ENCODE data around the gene RFNG.

The RFNG gene

DNA sequence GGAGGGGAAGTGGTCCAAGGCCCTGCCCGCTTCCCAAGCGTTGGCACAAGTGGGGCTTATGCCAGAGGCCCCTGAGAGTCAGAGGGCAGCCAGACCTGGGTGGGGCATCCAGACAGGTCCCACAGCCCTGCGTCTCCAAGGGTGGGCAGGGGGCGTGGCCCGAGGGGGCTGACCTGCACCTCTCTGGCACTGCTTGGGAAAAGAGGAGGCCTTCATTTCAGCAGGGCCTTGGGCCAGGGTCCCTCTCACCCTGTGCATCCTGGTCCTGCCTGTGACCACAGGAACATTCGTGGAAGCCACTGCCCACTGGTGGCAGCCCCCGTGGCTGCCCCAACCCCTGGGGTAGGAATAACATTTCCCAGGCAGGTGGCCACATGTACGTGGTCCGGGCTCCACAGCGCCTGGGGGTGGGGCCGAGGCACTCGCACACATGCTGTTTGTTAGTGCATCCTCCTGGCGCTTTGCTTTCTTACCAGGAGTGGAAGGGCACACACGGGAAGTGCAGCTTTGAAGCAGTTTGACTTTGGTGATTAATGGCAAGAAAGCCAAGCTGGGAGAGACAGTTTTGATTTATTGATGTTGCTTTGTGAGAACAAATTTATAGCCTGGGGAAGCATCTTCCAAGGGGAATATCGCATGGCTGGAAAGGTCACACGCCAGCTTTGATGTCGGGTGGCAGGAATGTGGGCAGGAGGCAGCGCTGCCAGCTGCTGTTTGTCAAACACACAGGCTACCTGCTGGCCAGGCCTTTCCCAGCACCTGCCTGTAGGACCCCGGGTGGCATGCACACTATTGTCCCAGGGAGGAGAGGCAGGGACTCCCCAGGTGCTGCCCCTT is 33.2 kb downstream of the RFNG start:
- H3K4me1 Mint-ChIP-seq = peaks cover 33% of the 10 kb centered on the region

DNA sequence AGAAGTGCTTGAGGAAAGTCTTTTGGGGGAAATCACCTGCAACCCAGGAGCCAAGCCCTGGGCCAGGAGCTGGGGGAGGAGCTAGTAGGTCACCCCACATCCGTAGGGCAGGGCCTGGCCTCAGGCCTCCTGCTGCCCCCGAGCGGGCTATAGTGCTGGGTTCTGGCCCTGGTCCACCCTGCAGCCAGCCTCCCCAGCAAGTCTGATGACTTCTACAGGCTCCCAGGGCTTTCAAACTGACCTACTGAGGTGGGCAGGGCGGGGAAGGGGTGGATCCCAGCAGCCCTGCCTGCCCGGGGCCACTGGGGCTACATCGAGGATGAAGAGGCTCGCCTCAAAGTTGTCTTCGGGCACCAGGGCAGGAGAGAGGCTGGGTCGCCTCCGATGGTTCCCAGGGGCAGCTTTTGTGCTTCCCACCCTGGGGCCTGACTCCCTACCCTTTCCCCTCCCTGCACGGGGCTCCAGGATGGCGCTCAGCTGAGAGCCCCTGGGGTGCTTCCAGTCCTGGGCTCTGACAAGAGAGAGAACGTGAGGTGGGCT is 33.9 kb downstream of the RFNG start:
- TF ChIP-seq, protein P1, sequence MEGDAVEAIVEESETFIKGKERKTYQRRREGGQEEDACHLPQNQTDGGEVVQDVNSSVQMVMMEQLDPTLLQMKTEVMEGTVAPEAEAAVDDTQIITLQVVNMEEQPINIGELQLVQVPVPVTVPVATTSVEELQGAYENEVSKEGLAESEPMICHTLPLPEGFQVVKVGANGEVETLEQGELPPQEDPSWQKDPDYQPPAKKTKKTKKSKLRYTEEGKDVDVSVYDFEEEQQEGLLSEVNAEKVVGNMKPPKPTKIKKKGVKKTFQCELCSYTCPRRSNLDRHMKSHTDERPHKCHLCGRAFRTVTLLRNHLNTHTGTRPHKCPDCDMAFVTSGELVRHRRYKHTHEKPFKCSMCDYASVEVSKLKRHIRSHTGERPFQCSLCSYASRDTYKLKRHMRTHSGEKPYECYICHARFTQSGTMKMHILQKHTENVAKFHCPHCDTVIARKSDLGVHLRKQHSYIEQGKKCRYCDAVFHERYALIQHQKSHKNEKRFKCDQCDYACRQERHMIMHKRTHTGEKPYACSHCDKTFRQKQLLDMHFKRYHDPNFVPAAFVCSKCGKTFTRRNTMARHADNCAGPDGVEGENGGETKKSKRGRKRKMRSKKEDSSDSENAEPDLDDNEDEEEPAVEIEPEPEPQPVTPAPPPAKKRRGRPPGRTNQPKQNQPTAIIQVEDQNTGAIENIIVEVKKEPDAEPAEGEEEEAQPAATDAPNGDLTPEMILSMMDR (IDR thresholded peaks at IDR 0.05) = no peak
- H3K4me3 Mint-ChIP-seq = no peak overlapping the region
- no peak for DNase-seq
- H3K27ac Mint-ChIP-seq = no peak overlapping the region
- H3K27me3 Mint-ChIP-seq (ENCODE audit: low read depth, poor library complexity) = no peaks in the 10 kb centered on the region
- peaks cover 39% of the 10 kb centered on the region for H3K4me1 Mint-ChIP-seq
- no peaks in the 10 kb centered on the region for H3K36me3 Mint-ChIP-seq (ENCODE audit: low read depth)
- H3K9me3 Mint-ChIP-seq = no peaks in the 10 kb centered on the region

More for the DNA sequence above, 33.2 kb downstream of the RFNG start:
- Mint-ChIP-seq H3K27ac (peak overlapping the region; percentile 93), H3K27me3 (ENCODE audit: low read depth, poor library complexity) (no peaks in the 10 kb centered on the region), H3K4me3 (no peak overlapping the region), H3K9me3 (no peaks in the 10 kb centered on the region), H3K36me3 (ENCODE audit: low read depth) (no peaks in the 10 kb centered on the region)
- TF ChIP-seq, protein P1 (IDR thresholded peaks at IDR 0.05) = no peak
- no peak for DNase-seq

DNA sequence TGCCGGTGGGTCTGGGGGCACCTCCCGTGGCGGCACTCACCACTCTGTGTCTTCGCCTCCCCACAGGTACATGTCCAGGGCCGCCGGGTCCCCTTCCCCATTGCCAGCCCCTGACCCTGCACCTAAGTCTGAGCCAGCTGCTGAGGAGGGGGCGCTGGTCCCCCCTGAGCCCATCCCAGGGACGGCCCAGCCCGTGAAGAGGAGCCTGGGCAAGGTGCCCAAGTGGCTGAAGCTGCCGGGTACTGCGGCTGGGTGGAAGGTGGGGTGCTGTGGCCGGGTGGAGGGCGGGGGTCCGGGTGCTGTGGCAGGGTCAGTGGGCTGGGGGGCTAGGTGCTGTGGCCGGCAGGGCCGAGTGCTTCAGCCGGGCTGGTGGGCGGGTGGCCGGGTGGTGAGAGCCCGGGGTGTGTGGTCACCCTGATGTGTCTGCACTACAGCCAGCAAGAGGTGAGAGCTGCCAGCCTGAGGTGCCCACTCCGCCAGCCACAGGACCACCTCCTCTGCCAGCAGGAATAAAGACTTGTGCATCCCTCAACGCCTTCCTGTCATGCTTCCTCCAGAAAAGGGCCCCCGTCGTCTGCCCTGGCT is 34.6 kb downstream of the RFNG start:
- Mint-ChIP-seq H3K9me3 (no peaks in the 10 kb centered on the region), H3K27me3 (ENCODE audit: low read depth, poor library complexity) (no peaks in the 10 kb centered on the region), H3K4me3 (no peak overlapping the region), H3K4me1 (peaks cover 38% of the 10 kb centered on the region), H3K36me3 (ENCODE audit: low read depth) (no peaks in the 10 kb centered on the region), H3K27ac (no peak overlapping the region)
- TF ChIP-seq, protein P1 (IDR thresholded peaks at IDR 0.05) = no peak
- DNase-seq = no peak

DNA sequence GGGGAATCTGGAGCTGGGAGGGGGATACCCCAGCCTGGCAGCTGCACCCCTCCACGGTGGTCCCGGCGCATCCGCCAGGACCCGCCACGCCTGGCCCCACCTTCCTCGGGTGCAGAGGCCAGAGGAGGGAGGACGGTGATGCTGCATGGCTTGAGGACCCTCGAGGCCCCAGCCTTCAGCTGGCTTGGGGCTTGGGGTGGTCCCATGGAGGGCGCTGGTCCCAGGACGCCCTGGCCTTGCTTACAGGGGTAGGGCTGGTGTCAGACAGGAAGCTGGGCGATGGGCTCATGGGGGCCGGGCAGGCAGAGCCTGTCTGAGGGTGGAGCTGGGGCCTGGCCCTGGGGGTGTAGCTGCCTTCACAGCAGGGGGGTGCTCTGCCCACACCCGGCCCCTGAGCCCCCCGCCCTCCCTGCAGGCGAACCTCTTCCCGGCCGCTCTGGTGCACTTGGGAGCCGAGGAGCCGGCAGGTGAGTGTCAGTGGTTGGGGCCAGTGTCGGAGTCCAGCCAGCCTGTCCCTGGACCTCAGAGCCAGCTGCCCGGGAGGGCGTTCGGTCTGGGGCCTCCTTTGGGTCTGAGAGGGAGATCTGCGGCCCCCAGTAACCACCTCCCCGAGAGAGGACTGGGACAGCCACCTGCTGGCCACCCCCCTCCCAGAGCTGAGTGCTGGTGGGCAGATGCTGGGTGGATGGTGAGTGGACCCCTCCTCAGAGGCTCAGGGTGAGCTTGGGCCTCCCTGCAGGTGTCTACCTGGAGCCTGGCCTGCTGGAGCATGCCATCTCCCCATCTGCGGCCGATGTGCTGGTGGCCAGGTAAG is 35.3 kb downstream of the RFNG start:
- Mint-ChIP-seq H3K9me3 (no peaks in the 10 kb centered on the region), H3K4me1 (peaks cover 31% of the 10 kb centered on the region), H3K4me3 (no peak overlapping the region), H3K27ac (no peak overlapping the region), H3K36me3 (ENCODE audit: low read depth) (no peaks in the 10 kb centered on the region), H3K27me3 (ENCODE audit: low read depth, poor library complexity) (no peaks in the 10 kb centered on the region)
- DNase-seq = no peak
- TF ChIP-seq, protein P1 (IDR thresholded peaks at IDR 0.05) = no peak

DNA sequence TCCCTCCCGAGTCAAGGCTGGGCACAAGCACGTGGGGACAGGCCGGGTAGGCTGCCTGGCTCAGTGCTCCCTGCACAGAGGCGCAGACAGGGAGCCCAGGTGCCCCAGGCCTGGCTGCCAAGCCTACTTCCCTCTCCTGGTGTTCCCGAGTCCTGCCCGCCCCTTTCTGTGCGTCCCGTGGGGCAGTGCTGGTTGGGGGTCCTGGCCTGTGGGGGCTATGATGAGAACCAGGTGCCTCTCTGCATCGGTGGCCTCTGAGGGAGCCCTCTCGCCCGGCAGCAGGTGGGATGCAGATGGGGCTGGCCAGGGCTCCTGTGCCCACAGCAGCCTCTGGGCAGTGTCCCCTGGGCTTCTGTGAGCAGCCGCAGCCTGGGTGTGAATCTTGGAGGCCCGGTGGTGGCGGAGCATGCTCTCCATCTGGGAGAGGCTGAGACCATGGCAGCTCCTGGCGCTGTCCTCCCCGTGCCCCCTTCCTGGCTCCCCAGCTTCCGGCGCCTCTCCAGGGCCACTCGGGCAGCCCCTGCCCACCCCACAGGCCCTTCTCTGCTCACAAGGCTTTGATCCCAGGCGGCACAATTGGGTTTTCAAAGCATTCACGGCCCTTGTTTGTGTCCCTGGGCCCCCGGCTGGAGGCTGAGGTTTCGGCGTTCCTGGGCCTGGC is 36.2 kb downstream of the RFNG start:
- Mint-ChIP-seq H3K27me3 (ENCODE audit: low read depth, poor library complexity) (no peaks in the 10 kb centered on the region), H3K36me3 (ENCODE audit: low read depth) (no peaks in the 10 kb centered on the region), H3K4me3 (no peak overlapping the region), H3K27ac (no peak overlapping the region), H3K4me1 (peaks cover 27% of the 10 kb centered on the region), H3K9me3 (no peaks in the 10 kb centered on the region)
- TF ChIP-seq, protein P1 (IDR thresholded peaks at IDR 0.05) = no peak
- no peak for DNase-seq

All from nephron progenitor cell (in vitro differentiated cells).